Naive B cell (primary cell): ENCODE measurements around the gene SIGLEC8. TPM values are rescaled to one million over a fixed set of nuclear protein-coding genes. Genes with fewer than 3 reads are reported as not detected.
"Not testable (repeated sequence)": the region's sequence is repeated elsewhere in the genome, so short reads cannot be mapped to it uniquely, and the experiment has no call there.

Source experiments
- ATAC-seq, 2 donors: fragments of 150-1000 bp; cut with Tn5 transposase; 2 replicates each; pipeline ENCODE4 v1.10.0; 2021; ENCODE audit warnings: low read depth in 2 of 2, mild to moderate bottlenecking in 2 of 2, moderate library complexity in 2 of 2
- DNase-seq: peaks from one replicate; pipeline ENCODE4 v3.0.0; 2022
- H3K27ac Mint-ChIP-seq, 6 donors: one replicate each; pipeline ENCODE4 v1.8.0; 2020 to 2022; ENCODE audit warnings: mild to moderate bottlenecking in 6 of 6, mixed read lengths in 6 of 6, moderate library complexity in 5 of 6, inconsistent platforms in 2 of 6
- H3K27me3 Mint-ChIP-seq, 3 donors: one replicate each; pipeline ENCODE4 v1.8.0; 2021 to 2022; ENCODE audit warnings: mixed read lengths in 3 of 3, mild to moderate bottlenecking in 1 of 3
- H3K36me3 Mint-ChIP-seq, 2 donors: one replicate each; pipeline ENCODE4 v1.8.0; 2020 to 2022; ENCODE audit warnings: mixed read lengths in 2 of 2, inconsistent platforms in 1 of 2, mild to moderate bottlenecking in 1 of 2
- H3K4me1 Mint-ChIP-seq, 3 donors: one replicate each; pipeline ENCODE4 v1.8.0; 2020 to 2022; ENCODE audit warnings: mixed read lengths in 3 of 3, inconsistent platforms in 1 of 3, mild to moderate bottlenecking in 1 of 3, moderate library complexity in 1 of 3
- H3K4me3 Mint-ChIP-seq, 8 donors: one replicate each; pipeline ENCODE4 v1.8.0; 2020 to 2022; ENCODE audit warnings: mild to moderate bottlenecking in 8 of 8, mixed read lengths in 8 of 8, moderate library complexity in 8 of 8, inconsistent platforms in 2 of 8
- H3K9me3 Mint-ChIP-seq, 7 donors: one replicate each; pipeline ENCODE4 v1.8.0; 2020 to 2022; ENCODE audit warnings: mixed read lengths in 7 of 7, mild to moderate bottlenecking in 5 of 7, inconsistent platforms in 2 of 7, moderate library complexity in 1 of 7
- polyA plus RNA-seq, 6 donors: library from polyadenylated mRNA; unstranded; fragments of 300-500 nt; fragmentation: Illumina TruSeq; gene quantifications; one replicate each; pipeline ENCODE4 v1.2.3, GENCODE V29; 2021; ENCODE audit warnings: low read depth in 6 of 6

Gene SIGLEC8
- polyA plus RNA-seq, 6 donors from 2014 or later = not detected

GRCh38 chr19:51427201-51427600, 31.1 kb downstream of the SIGLEC8 start:
- Mint-ChIP-seq H3K9me3 (no peaks in the 10 kb centered on the region), H3K4me1 (peaks cover 0 to 3% (median 0%) of the 10 kb centered on the region in 3 donors), H3K36me3 (no peaks in the 10 kb centered on the region), H3K27me3 (peaks cover 9 to 24% (median 16%) of the 10 kb centered on the region in 3 donors), H3K27ac (peak overlapping the region in 1 of 6 donors; percentile 17), H3K4me3 (no peak overlapping the region)
- ATAC-seq (no peak), DNase-seq (no peak)

DNA sequence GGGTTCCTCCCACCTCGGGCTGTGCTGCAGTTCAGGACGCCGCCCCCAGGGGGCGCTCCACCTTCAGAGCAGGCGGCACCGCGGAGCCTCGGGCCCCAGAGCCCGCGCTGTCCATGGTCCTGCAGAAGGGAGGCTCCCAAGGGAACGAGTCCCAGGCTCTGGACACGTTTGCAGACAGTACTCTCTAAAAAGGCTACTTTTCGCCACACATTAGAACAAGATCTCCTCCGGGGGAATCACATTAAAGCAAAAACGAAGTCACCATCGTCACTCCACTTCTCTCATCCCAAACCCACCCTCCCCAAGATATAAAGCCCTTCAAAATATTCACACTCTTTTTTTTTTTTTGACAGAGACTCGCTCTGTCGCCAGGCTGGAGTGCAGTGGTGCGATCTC, 36.2 kb downstream of the SIGLEC8 start:
- DNase-seq = peak; percentile 78
- ATAC-seq = peak in 1 of 2 donors; percentile 20
- peak overlapping the region in 2 of 6 donors; percentile 31 to 84 for H3K27ac Mint-ChIP-seq
- peak overlapping the region in 3 of 8 donors; percentile 23 to 70 (median 34) for H3K4me3 Mint-ChIP-seq
- peaks cover 19 to 38% (median 36%) of the 10 kb centered on the region in 3 donors for H3K4me1 Mint-ChIP-seq
- no peaks in the 10 kb centered on the region for H3K9me3 Mint-ChIP-seq
- H3K36me3 Mint-ChIP-seq = no peaks in the 10 kb centered on the region
- H3K27me3 Mint-ChIP-seq = peaks cover 0 to 32% (median 13%) of the 10 kb centered on the region in 3 donors

GRCh38 chr19:51421229-51422052, 36.8 kb downstream of the SIGLEC8 start:
- Mint-ChIP-seq H3K36me3 (no peaks in the 10 kb centered on the region), H3K27me3 (peaks cover 0 to 26% (median 7%) of the 10 kb centered on the region in 3 donors), H3K27ac (peak overlapping the region in 2 of 6 donors; percentile 31 to 36), H3K4me3 (peak overlapping the region in 5 of 8 donors; percentile 9 to 71 (median 34)), H3K9me3 (no peaks in the 10 kb centered on the region), H3K4me1 (peaks cover 23 to 42% (median 42%) of the 10 kb centered on the region in 3 donors)
- DNase-seq (no peak), ATAC-seq (no peak)

- H3K36me3 Mint-ChIP-seq, H3K27ac Mint-ChIP-seq, H3K4me3 Mint-ChIP-seq, DNase-seq, ATAC-seq, H3K9me3 Mint-ChIP-seq: not testable (repeated sequence)
- H3K27me3 Mint-ChIP-seq = peaks cover 0 to 17% (median 0%) of the 10 kb centered on the region in 3 donors
- peaks cover 27 to 49% (median 42%) of the 10 kb centered on the region in 3 donors for H3K4me1 Mint-ChIP-seq
Measured at GRCh38 chr19:51420511-51420910, 37.7 kb downstream of the SIGLEC8 start.

GRCh38 chr19:51418707-51419106, 39.5 kb downstream of the SIGLEC8 start:
- Mint-ChIP-seq H3K4me3 (peak overlapping the region; percentile 27 to 96 (median 53)), H3K27me3 (peaks cover 0 to 16% (median 0%) of the 10 kb centered on the region in 3 donors), H3K9me3 (no peaks in the 10 kb centered on the region), H3K36me3 (peaks cover 3 to 9% of the 10 kb centered on the region in 2 donors), H3K27ac (peak overlapping the region in 3 of 6 donors; percentile 54 to 93 (median 60)), H3K4me1 (peaks cover 33 to 56% (median 53%) of the 10 kb centered on the region in 3 donors)
- DNase-seq = no peak
- no peak for ATAC-seq

DNA sequence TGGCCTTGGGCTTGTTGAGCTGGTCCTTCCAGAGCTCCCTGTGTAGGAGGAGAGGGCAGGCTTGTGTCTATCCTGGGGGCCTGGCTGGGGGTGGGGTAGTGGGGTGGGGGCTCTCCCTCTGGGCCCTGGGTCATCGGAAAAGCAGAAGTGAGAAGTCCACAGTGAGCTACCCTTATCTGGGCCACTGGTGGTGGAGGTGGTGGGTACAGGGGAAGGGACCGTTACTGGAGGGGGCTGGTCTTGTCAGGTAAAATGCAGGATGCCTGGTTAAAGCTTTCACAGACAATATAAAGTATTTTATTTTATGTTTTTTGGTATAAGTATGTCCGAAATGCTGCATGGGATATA, 40.5 kb downstream of the SIGLEC8 start:
- no peaks in the 10 kb centered on the region for H3K9me3 Mint-ChIP-seq
- H3K4me1 Mint-ChIP-seq = peaks cover 33 to 62% (median 53%) of the 10 kb centered on the region in 3 donors
- H3K4me3 Mint-ChIP-seq = peak overlapping the region; percentile 86 to 98 (median 96)
- ATAC-seq (peak; percentile 70 to 76), DNase-seq (no peak)
- H3K27me3 Mint-ChIP-seq = peaks cover 0 to 10% (median 0%) of the 10 kb centered on the region in 3 donors
- H3K27ac Mint-ChIP-seq = peak overlapping the region; percentile 93 to 99 (median 98)
- H3K36me3 Mint-ChIP-seq = peaks cover 12 to 17% of the 10 kb centered on the region in 2 donors

DNA sequence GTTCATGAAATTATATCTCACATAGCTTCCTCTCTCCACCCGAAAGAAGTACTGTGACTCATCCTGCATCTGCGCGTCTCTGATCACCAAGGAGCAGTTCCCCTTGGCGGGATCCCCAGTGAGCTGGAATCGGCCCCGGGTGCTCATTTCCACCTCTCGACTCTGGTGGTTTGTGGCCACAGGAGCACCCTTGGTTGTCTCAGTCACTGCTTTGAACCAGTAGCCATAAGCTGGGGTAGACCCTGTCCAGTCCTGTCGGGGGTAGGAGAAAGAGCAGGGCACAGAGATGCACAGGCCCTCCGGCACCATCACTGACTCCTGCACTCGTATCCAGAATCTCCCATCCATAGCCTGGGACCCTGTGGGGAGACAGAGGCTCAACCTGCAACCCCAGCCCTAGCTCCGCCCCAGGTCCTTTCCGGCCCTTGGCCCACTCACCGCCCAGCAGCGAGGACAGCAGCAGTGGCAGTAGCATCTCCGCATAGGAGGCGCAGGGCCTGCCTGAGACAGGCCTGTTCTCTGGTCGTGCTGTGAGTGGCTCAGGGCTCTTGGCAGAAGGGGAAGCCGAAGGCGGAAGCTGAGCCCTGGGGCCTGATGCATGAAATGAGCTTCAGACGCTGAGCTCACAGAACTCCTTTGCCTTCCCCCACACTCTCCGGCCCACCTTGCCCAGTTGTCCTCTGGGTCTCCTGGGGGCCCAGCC, 41.0 kb downstream of the SIGLEC8 start, which contains the start of gene SIGLEC10:
SIGLEC10 (minus strand) TSS at position 536 of the 703 bp plus-strand sequence; CDS start at position 475, 61 bp downstream.
- peaks cover 15 to 17% of the 10 kb centered on the region in 2 donors for H3K36me3 Mint-ChIP-seq
- peak; percentile 84 for DNase-seq
- no peaks in the 10 kb centered on the region for H3K9me3 Mint-ChIP-seq
- ATAC-seq = peak; percentile 94 to 95
- peaks cover 33 to 62% (median 51%) of the 10 kb centered on the region in 3 donors for H3K4me1 Mint-ChIP-seq
- peak within 1 kb of the TSS; percentile 86 to 98 (median 96) for H3K4me3 Mint-ChIP-seq
- peak within 1 kb of the TSS; percentile 93 to 99 (median 98) for H3K27ac Mint-ChIP-seq
- peaks cover 0 to 10% (median 0%) of the 10 kb centered on the region in 3 donors for H3K27me3 Mint-ChIP-seq

GRCh38 chr19:51416422-51416821, 41.8 kb downstream of the SIGLEC8 start:
- Mint-ChIP-seq H3K27ac (peak overlapping the region; percentile 93 to 99 (median 98)), H3K4me1 (peaks cover 33 to 57% (median 44%) of the 10 kb centered on the region in 3 donors), H3K4me3 (peak overlapping the region in 7 of 8 donors; percentile 86 to 98 (median 97)), H3K36me3 (peaks cover 18% of the 10 kb centered on the region in 2 donors)
- not testable (repeated sequence) for DNase-seq, H3K27me3 Mint-ChIP-seq, H3K9me3 Mint-ChIP-seq, ATAC-seq

DNA sequence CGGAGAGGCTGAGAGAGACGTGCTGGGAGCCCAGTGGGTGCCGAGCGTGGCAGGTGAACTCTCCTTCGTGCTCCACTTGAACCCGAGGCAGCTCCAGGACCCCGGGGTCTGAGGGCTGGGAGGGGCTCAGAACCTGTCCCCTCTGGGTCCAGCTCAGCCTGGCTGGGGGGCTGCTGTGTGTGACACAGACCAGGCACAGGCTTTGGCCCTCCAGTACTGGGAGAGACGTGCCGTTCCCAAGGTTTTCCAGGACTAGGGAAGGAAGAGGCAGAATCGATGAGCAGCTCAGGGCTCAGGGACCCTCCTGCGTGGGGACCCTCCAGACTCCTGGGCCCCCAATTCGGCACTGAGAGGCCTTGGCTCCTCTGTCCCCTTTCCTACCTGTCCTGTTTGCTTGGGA, 43.1 kb downstream of the SIGLEC8 start:
- ATAC-seq (no peak), DNase-seq (no peak)
- Mint-ChIP-seq H3K4me1 (peaks cover 33 to 52% (median 39%) of the 10 kb centered on the region in 3 donors), H3K4me3 (peak overlapping the region in 4 of 8 donors; percentile 32 to 88 (median 74)), H3K36me3 (peaks cover 18 to 27% of the 10 kb centered on the region in 2 donors), H3K9me3 (no peaks in the 10 kb centered on the region), H3K27ac (peak overlapping the region in 1 of 6 donors; percentile 60), H3K27me3 (no peaks in the 10 kb centered on the region)

GRCh38 chr19:51410950-51411748, 47.1 kb downstream of the SIGLEC8 start:
- Mint-ChIP-seq H3K9me3 (no peaks in the 10 kb centered on the region), H3K4me3 (no peak overlapping the region), H3K27me3 (no peaks in the 10 kb centered on the region), H3K4me1 (peaks cover 21 to 45% (median 28%) of the 10 kb centered on the region in 3 donors), H3K27ac (peak overlapping the region in 1 of 6 donors; percentile 43), H3K36me3 (peaks cover 18 to 27% of the 10 kb centered on the region in 2 donors)
- no peak for ATAC-seq
- no peak for DNase-seq

GRCh38 chr19:51407511-51408131, 50.6 kb downstream of the SIGLEC8 start:
- H3K4me1 Mint-ChIP-seq = peaks cover 11 to 28% (median 17%) of the 10 kb centered on the region in 3 donors
- ATAC-seq (peak; percentile 73 to 83), DNase-seq (no peak)
- H3K9me3 Mint-ChIP-seq = peaks cover 0 to 8% (median 4%) of the 10 kb centered on the region in 7 donors
- peak overlapping the region in 2 of 6 donors; percentile 56 to 61 for H3K27ac Mint-ChIP-seq
- H3K4me3 Mint-ChIP-seq = peak overlapping the region in 1 of 8 donors; percentile 1
- H3K27me3 Mint-ChIP-seq = no peaks in the 10 kb centered on the region
- H3K36me3 Mint-ChIP-seq = peaks cover 5 to 9% of the 10 kb centered on the region in 2 donors

DNA sequence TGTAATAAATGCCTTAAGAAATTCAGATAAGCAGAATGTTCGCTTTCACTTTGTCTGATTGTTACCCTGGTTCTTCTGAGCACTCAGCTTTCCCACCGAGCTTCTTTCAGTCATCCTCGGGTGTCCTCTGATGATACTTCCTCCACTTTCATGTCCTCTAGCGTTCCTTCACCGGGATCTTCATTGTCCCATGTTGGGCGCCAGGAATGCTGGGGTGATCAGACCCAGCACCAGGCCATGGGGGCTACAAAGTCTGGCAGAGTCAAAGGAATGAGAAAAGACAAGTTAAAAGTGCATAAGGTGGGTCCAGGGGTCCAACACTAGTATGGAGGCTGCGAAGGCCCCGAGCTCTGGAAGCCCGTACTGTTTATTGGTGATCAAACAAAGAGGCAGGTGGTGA, 56.1 kb downstream of the SIGLEC8 start:
- no peaks in the 10 kb centered on the region for H3K27me3 Mint-ChIP-seq
- H3K4me1 Mint-ChIP-seq = peaks cover 0 to 6% (median 4%) of the 10 kb centered on the region in 3 donors
- H3K36me3 Mint-ChIP-seq = peaks cover 9 to 10% of the 10 kb centered on the region in 2 donors
- DNase-seq = no peak
- peaks cover 8 to 18% (median 10%) of the 10 kb centered on the region in 7 donors for H3K9me3 Mint-ChIP-seq
- no peak overlapping the region for H3K27ac Mint-ChIP-seq
- no peak overlapping the region for H3K4me3 Mint-ChIP-seq
- ATAC-seq = no peak
